ENCODE data around the gene RERE.

- TF ChIP-seq CTCF (conservative IDR thresholded peaks at IDR 0.05; ENCODE audit: low read length) (no peak), EZH2phosphoT487 (IDR thresholded peaks at IDR 0.05; ENCODE audit: borderline replicate concordance, low read depth, low read length) (no peak)
These were observed 156.0 kb downstream of the RERE start for GRCh38 chr1:8661185-8662110.

Measured in OCI-LY7 (cell line).